HepG2 (cell line): ENCODE data around the gene NTSR2. TPM values are rescaled to one million over a fixed set of nuclear protein-coding genes. Genes with fewer than 3 reads are reported as not detected.

Experiments
- AGO2 ChIP-seq: fragments of 200-400 bp; formaldehyde crosslinking; optimal IDR thresholded peaks from 2 replicates; pipeline ENCODE3; 2017; ENCODE audit warnings: mild to moderate bottlenecking, low read depth, low read length, moderate library complexity
- AHR ChIP-seq: IDR thresholded peaks from 2 replicates; pipeline ENCODE4 v1.6.1; 2018; ENCODE audit warnings: missing genetic modification reagents, missing compliant biosample characterization
- DMAP1 ChIP-seq: IDR thresholded peaks from 2 replicates; pipeline ENCODE4 v1.6.1; 2016
- DNMT1 ChIP-seq: sonication (generic); formaldehyde crosslinking; IDR thresholded peaks from 2 replicates; pipeline ENCODE4 v1.5.1; 2020; ENCODE audit warnings: mild to moderate bottlenecking, missing genetic modification reagents
- DPF2 ChIP-seq: sonication (generic); formaldehyde crosslinking; IDR thresholded peaks from 2 replicates; pipeline ENCODE4 v1.4.0; 2020; ENCODE audit warnings: mild to moderate bottlenecking, low read depth, missing genetic modification reagents, borderline replicate concordance
- EED ChIP-seq: sonication (generic); formaldehyde crosslinking; IDR thresholded peaks from 2 replicates; pipeline ENCODE4 v1.5.0; 2020; ENCODE audit warnings: mild to moderate bottlenecking, missing genetic modification reagents
- IRF2 ChIP-seq: IDR thresholded peaks from 2 replicates; pipeline ENCODE4 v1.6.1; 2018; ENCODE audit warnings: missing genetic modification reagents, missing compliant biosample characterization
- IRX3 ChIP-seq: sonication (generic); formaldehyde crosslinking; IDR thresholded peaks from 2 replicates; pipeline ENCODE4 v1.8.1; 2023; ENCODE audit warnings: mild to moderate bottlenecking, low read depth, missing genetic modification reagents, borderline replicate concordance
- ISX ChIP-seq: sonication (generic); formaldehyde crosslinking; conservative IDR thresholded peaks from 2 replicates; pipeline ENCODE4 v1.5.0; 2020; ENCODE audit warnings: missing genetic modification reagents
- MED13 ChIP-seq: sonication (generic); formaldehyde crosslinking; IDR thresholded peaks from 2 replicates; pipeline ENCODE4 v1.5.0; 2020; ENCODE audit warnings: missing genetic modification reagents
- NCOA2 ChIP-seq: sonication (generic); formaldehyde crosslinking; IDR thresholded peaks from 2 replicates; pipeline ENCODE4 v1.8.0; 2022; ENCODE audit warnings: inconsistent platforms
- NFKB2 ChIP-seq: sonication (generic); formaldehyde crosslinking; IDR thresholded peaks from 2 replicates; pipeline ENCODE4 v1.4.0; 2020; ENCODE audit warnings: missing genetic modification reagents, borderline replicate concordance
- RXRA ChIP-seq: sonication (generic); formaldehyde crosslinking; IDR thresholded peaks from 2 replicates; pipeline ENCODE4 v1.5.1; 2020; ENCODE audit warnings: missing genetic modification reagents
- SALL2 ChIP-seq: sonication (generic); formaldehyde crosslinking; IDR thresholded peaks from 2 replicates; pipeline ENCODE4 v1.8.1; 2023; ENCODE audit warnings: mild to moderate bottlenecking, missing genetic modification reagents, inconsistent platforms
- SMARCE1 ChIP-seq: fragments of 450-650 bp; IDR thresholded peaks from 2 replicates; pipeline ENCODE4 v1.6.1; 2017; ENCODE audit warnings: borderline replicate concordance
- SOX6 ChIP-seq, 2 experiments: fragments of 450-650 bp in 1 of 2; sonication (generic) in 1 of 2; formaldehyde crosslinking in 1 of 2; IDR thresholded peaks; 2 replicates each; pipeline versions ENCODE4 v1.4.0 to v1.6.1; 2017 to 2020; ENCODE audit warnings: antibody characterized with exemption in 1 of 2, mild to moderate bottlenecking in 1 of 2, missing genetic modification reagents in 1 of 2
- TCF12 ChIP-seq, 2 experiments: fragments of 450-650 bp in 1 of 2; sonication (generic) in 1 of 2; formaldehyde crosslinking in 1 of 2; IDR thresholded peaks; 2 replicates each; pipeline versions ENCODE4 v1.6.1 to v1.8.0; 2017 to 2022; ENCODE audit warnings: antibody characterized with exemption in 1 of 2, mild to moderate bottlenecking in 1 of 2, missing genetic modification reagents in 1 of 2, moderate library complexity in 1 of 2
- ZNF431 ChIP-seq: sonication (generic); formaldehyde crosslinking; IDR thresholded peaks from 2 replicates; pipeline ENCODE4 v1.9.0; 2022; ENCODE audit warnings: missing genetic modification reagents, low read depth, mild to moderate bottlenecking, borderline replicate concordance
- ZNF672 ChIP-seq: sonication (generic); formaldehyde crosslinking; IDR thresholded peaks from 2 replicates; pipeline ENCODE4 v1.8.1; 2022; ENCODE audit warnings: missing genetic modification reagents
- ZNF776 ChIP-seq: sonication (generic); formaldehyde crosslinking; IDR thresholded peaks from 2 replicates; pipeline ENCODE4 v1.4.0; 2020; ENCODE audit warnings: mild to moderate bottlenecking, missing genetic modification reagents
- ZNF782 ChIP-seq: sonication (generic); formaldehyde crosslinking; IDR thresholded peaks from 2 replicates; pipeline ENCODE4 v1.4.0; 2020; ENCODE audit warnings: missing genetic modification reagents, mild to moderate bottlenecking, borderline replicate concordance
- polyA plus RNA-seq, 8 experiments: library from polyadenylated mRNA; depleted of rRNA in 3 of 8; stranded (reverse) in 7 of 8; unstranded in 1 of 8; fragments of >200 nt; fragmentation: Illumina TruSeq in 4 of 8; extraction: Trizol in 4 of 8; gene quantifications; 2 replicates each; pipeline versions ENCODE4 v1.2.1 to v1.2.3, GENCODE V29; 2011 to 2016; ENCODE audit warnings: low read depth in 4 of 8, missing spikeins in 1 of 8, mixed read lengths in 1 of 8; ENCODE audit not compliant: insufficient read depth in 1 of 8
- total RNA-seq, 5 experiments: library from RNA; depleted of rRNA; stranded (reverse); fragments of >200 nt; fragmentation: Illumina TruSeq; extraction: Trizol; gene quantifications; 2 replicates each; pipeline ENCODE4 v1.2.3, GENCODE V29; 2016; ENCODE audit warnings: low read depth in 1 of 5
- TF ChIP-seq, protein P1 (sequence below): sonication (generic); formaldehyde crosslinking; IDR thresholded peaks from 2 replicates; pipeline ENCODE4 v1.4.0; 2020; ENCODE audit warnings: missing genetic modification reagents
- TF ChIP-seq, protein P2 (sequence below): sonication (generic); formaldehyde crosslinking; IDR thresholded peaks from 2 replicates; pipeline ENCODE4 v1.5.1; 2020; ENCODE audit warnings: mild to moderate bottlenecking, missing genetic modification reagents, moderate library complexity
- TF ChIP-seq, protein P3 (sequence below): IDR thresholded peaks from 2 replicates; pipeline ENCODE4 v1.6.1; 2016; ENCODE audit warnings: missing genetic modification reagents, missing compliant biosample characterization
- TF ChIP-seq, protein P4 (sequence below): sonication (generic); formaldehyde crosslinking; IDR thresholded peaks from 2 replicates; pipeline ENCODE4 v1.4.0; 2020; ENCODE audit warnings: mild to moderate bottlenecking, missing genetic modification reagents

NTSR2 gene
- total and polyA plus RNA-seq, 2 of the 13 experiments (the other 11 are each of a cell fraction or from before 2014, with no cell fraction given), result not detected

DNA sequence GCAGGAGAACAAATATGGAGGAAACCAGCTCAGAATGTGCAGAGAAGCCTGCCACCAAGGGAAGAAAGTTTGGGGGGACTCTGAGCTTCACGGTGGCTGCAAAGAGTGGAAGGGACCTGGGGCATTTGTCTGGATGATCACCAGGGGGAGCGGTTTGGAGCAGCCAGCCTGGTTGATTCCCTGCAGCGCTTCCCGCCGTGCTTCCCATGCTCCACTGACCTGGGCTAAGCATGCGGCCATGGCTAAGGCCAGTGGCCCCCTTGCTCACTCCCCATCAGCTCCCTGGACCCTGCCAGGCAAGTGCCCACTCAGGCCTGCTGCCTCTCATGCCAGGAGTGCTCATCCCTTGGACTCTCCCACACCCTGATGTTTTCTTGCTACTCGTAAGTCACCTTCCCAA is 27.0 kb downstream of the NTSR2 start (continued):
- no peak for TF ChIP-seq NFKB2 (CRISPR knock-in tag)
- no peak for TF ChIP-seq ZNF431 (CRISPR knock-in tag)
- TF ChIP-seq AHR (CRISPR knock-in tag), result no peak
- no peak for TF ChIP-seq SMARCE1
- TF ChIP-seq EED (CRISPR knock-in tag), result no peak
- TF ChIP-seq ZNF776 (CRISPR knock-in tag), result no peak
- TF ChIP-seq IRX3, result no peak
- TF ChIP-seq DPF2 (CRISPR knock-in tag), result no peak
- TF ChIP-seq NCOA2 (CRISPR knock-in tag), result no peak
- TF ChIP-seq ISX (CRISPR knock-in tag), result no peak
- TF ChIP-seq, protein P1, sequence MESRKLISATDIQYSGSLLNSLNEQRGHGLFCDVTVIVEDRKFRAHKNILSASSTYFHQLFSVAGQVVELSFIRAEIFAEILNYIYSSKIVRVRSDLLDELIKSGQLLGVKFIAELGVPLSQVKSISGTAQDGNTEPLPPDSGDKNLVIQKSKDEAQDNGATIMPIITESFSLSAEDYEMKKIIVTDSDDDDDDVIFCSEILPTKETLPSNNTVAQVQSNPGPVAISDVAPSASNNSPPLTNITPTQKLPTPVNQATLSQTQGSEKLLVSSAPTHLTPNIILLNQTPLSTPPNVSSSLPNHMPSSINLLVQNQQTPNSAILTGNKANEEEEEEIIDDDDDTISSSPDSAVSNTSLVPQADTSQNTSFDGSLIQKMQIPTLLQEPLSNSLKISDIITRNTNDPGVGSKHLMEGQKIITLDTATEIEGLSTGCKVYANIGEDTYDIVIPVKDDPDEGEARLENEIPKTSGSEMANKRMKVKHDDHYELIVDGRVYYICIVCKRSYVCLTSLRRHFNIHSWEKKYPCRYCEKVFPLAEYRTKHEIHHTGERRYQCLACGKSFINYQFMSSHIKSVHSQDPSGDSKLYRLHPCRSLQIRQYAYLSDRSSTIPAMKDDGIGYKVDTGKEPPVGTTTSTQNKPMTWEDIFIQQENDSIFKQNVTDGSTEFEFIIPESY (CRISPR knock-in tag), result peak; percentile 71; the same call in 1 of the 2 replicates
- no peak for TF ChIP-seq DNMT1
- TF ChIP-seq IRF2 (CRISPR knock-in tag), result no peak
- TF ChIP-seq ZNF782 (CRISPR knock-in tag), result no peak
- no peak for TF ChIP-seq SOX6 (IDR thresholded peaks at IDR 0.05)
- no peak for TF ChIP-seq SOX6 (CRISPR knock-in tag; IDR thresholded peaks at IDR 0.05)
- TF ChIP-seq MED13 (CRISPR knock-in tag), result no peak
- TF ChIP-seq ZNF672 (CRISPR knock-in tag), result no peak
- TF ChIP-seq RXRA (CRISPR knock-in tag), result no peak
- no peak for TF ChIP-seq SALL2 (CRISPR knock-in tag)
- TF ChIP-seq, protein P2, sequence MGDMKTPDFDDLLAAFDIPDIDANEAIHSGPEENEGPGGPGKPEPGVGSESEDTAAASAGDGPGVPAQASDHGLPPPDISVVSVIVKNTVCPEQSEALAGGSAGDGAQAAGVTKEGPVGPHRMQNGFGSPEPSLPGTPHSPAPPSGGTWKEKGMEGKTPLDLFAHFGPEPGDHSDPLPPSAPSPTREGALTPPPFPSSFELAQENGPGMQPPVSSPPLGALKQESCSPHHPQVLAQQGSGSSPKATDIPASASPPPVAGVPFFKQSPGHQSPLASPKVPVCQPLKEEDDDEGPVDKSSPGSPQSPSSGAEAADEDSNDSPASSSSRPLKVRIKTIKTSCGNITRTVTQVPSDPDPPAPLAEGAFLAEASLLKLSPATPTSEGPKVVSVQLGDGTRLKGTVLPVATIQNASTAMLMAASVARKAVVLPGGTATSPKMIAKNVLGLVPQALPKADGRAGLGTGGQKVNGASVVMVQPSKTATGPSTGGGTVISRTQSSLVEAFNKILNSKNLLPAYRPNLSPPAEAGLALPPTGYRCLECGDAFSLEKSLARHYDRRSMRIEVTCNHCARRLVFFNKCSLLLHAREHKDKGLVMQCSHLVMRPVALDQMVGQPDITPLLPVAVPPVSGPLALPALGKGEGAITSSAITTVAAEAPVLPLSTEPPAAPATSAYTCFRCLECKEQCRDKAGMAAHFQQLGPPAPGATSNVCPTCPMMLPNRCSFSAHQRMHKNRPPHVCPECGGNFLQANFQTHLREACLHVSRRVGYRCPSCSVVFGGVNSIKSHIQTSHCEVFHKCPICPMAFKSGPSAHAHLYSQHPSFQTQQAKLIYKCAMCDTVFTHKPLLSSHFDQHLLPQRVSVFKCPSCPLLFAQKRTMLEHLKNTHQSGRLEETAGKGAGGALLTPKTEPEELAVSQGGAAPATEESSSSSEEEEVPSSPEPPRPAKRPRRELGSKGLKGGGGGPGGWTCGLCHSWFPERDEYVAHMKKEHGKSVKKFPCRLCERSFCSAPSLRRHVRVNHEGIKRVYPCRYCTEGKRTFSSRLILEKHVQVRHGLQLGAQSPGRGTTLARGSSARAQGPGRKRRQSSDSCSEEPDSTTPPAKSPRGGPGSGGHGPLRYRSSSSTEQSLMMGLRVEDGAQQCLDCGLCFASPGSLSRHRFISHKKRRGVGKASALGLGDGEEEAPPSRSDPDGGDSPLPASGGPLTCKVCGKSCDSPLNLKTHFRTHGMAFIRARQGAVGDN (CRISPR knock-in tag), result peak; percentile 41
- TF ChIP-seq TCF12 (IDR thresholded peaks at IDR 0.05), result no peak
- TF ChIP-seq TCF12 (CRISPR knock-in tag; IDR thresholded peaks at IDR 0.05), result no peak
- TF ChIP-seq, protein P3, sequence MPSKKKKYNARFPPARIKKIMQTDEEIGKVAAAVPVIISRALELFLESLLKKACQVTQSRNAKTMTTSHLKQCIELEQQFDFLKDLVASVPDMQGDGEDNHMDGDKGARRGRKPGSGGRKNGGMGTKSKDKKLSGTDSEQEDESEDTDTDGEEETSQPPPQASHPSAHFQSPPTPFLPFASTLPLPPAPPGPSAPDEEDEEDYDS, result no peak
- peak; percentile 75 for TF ChIP-seq AGO2
- TF ChIP-seq, protein P4, sequence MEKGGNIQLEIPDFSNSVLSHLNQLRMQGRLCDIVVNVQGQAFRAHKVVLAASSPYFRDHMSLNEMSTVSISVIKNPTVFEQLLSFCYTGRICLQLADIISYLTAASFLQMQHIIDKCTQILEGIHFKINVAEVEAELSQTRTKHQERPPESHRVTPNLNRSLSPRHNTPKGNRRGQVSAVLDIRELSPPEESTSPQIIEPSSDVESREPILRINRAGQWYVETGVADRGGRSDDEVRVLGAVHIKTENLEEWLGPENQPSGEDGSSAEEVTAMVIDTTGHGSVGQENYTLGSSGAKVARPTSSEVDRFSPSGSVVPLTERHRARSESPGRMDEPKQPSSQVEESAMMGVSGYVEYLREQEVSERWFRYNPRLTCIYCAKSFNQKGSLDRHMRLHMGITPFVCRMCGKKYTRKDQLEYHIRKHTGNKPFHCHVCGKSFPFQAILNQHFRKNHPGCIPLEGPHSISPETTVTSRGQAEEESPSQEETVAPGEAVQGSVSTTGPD (CRISPR knock-in tag), result no peak
- TF ChIP-seq DMAP1, result no peak
